NCI-H510A treated with DMSO at 0.1 percent for 48 hours (cell line): ENCODE results near the gene SERPINE1.
"Not testable (repeated sequence)": the region's sequence is repeated elsewhere in the genome, so short reads cannot be mapped to it uniquely, and the experiment has no call there.

Source experiments
- DNase-seq: peaks from one replicate; lab custom pipeline; 2025; lab: John Stamatoyannopoulos, UW

SERPINE1 gene

DNA sequence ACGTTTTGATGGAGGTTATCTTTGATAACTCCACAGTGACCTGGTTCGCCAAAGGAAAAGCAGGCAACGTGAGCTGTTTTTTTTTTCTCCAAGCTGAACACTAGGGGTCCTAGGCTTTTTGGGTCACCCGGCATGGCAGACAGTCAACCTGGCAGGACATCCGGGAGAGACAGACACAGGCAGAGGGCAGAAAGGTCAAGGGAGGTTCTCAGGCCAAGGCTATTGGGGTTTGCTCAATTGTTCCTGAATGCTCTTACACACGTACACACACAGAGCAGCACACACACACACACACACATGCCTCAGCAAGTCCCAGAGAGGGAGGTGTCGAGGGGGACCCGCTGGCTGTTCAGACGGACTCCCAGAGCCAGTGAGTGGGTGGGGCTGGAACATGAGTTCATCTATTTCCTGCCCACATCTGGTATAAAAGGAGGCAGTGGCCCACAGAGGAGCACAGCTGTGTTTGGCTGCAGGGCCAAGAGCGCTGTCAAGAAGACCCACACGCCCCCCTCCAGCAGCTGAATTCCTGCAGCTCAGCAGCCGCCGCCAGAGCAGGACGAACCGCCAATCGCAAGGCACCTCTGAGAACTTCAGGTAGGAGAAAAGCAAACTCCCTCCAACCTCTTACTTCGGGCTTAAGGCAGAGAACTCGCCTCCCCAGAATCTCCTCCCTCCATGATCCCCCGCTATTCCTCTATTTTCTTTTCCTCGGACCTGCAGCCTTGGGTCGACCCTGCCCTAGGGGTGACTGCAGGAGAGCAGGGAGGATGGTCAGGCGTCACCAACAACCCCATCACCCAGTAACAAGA is at the start of gene SERPINE1:
Gene SERPINE1 (plus strand): TSS at position 454 of the 809 bp plus-strand sequence. CDS start 1,290 bp downstream, outside the sequence.
- no peak for DNase-seq

DNA sequence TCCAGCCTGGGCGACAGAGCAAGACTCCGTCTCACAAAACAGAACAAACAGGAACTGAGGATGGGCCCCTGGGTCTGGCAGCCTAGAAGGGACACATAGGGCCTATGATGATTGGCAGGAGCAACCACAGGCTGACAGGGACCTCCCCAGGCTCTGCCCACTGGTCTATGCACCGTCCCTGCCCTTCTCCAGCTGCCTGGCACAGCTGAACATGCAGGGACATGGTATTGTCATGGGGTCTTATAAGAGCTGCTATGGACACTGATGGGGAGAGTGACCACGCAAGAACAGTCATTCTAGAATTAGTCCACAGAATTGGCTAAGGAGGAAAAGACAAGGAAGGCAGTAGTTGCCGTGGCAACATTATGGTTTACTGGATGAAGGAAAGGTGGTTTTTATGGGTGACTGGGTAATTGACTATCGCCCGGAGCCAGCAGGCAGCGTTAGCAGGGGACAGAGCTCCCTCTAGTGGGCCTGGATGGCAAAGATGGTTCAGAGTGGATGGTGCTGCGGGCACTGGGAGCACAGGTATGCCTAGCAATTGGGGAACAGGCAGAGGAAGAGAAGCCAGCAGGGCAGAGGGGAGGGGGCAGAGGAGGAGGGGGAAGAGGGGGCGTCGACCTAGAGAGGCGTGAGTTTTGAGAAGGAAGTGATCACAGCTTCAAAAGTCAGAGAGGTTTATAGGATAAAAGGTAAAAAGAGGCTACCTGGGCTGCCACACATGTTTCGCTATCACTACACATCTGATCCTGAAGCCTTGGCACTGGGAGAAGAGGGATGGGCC is 49.4 kb upstream of the SERPINE1 start:
- DNase-seq, result peak; percentile 47

DNA sequence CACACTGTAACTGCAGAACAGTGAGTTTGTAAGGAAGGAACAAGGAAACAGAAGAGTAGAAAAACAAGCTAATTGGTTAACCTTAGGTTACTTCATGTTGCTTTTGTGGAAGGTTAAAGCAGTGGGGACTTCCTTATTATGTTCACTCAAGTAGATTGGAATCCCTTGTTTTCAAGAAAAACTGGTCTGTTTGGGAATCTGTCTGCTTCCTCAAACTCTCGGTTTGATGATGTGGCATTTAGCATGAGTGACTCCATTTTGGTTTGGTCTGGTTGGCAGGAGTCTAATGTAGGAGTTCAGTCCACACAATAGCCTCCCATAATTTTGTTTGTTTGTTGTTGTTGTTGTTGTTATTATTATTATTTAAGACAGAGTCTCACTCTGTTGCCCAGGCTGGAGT is 45.5 kb upstream of the SERPINE1 start:
- DNase-seq, result no peak

DNA sequence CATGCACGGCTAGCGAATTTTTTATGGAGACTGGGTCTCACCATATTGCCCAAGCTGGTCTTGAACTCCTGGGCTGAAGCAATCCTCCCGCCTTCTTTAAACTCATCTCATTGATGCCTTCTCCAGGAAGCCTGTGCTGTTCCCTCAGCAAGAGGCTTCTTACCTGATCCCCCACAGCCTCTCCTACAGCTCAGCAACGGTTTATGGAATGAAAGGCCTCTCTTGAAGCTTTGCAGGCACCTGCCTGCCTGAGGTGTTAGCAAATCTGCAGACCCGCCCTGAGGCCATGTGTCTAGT is 42.1 kb upstream of the SERPINE1 start:
- DNase-seq, result no peak

DNA sequence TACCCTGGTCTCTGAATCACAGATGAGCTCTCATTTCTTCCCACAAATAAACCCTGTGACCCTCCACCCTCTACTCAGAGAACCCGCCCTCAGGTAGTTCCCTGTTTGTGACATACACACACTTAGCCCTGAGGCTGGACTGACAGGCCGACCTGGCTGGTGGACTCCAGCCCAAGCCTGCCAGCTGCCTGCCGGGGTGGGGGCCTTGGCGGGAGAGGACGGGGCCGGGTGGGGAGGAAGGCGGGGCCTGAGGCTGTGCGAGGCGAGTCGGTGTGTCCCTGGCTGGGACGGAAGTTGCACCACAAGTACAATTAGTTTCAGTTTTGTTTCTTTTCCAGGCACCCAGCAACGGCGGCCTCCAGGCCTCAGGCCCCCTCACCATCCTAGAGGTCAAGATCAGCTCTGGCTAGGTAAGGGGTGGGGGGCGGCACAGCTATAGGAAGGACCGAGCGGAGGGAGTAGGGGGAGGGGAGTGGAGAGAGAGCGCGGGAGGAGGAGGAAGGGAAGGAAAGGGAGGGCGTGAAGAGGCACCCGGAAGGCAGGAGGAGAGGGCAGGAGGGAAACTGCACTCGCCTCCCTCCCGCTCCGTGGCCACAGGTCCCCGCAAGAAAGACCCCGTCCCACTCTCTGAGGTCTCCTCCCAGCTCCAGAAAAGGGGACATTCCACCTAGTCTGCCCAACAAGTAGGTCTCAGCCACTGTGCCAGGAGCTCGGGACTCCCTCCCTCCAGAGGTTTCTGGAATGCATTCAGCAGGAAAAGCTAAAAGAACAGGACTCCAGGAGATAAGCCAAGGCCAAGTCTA is 41.5 kb upstream of the SERPINE1 start, which contains the start of gene TRIM56:
Gene TRIM56 (plus strand): TSS at position 320 of the 803 bp plus-strand sequence. CDS start 1,832 bp downstream, outside the sequence.
- DNase-seq, result peak; percentile 35

DNA sequence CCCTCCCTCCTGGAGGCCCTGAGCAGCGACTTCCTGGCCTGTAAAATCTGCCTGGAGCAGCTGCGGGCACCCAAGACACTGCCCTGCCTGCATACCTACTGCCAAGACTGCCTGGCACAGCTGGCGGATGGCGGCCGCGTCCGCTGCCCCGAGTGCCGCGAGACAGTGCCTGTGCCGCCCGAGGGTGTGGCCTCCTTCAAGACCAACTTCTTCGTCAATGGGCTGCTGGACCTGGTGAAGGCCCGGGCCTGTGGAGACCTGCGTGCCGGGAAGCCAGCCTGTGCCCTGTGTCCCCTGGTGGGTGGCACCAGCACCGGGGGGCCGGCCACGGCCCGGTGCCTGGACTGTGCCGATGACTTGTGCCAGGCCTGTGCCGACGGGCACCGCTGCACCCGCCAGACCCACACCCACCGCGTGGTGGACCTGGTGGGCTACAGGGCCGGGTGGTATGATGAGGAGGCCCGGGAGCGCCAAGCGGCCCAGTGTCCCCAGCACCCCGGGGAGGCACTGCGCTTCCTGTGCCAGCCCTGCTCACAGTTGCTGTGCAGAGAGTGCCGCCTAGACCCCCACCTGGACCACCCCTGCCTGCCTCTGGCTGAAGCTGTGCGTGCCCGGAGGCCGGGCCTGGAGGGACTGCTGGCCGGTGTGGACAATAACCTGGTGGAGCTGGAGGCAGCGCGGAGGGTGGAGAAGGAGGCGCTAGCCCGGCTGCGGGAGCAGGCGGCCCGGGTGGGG is 39.4 kb upstream of the SERPINE1 start:
- no peak for DNase-seq

DNA sequence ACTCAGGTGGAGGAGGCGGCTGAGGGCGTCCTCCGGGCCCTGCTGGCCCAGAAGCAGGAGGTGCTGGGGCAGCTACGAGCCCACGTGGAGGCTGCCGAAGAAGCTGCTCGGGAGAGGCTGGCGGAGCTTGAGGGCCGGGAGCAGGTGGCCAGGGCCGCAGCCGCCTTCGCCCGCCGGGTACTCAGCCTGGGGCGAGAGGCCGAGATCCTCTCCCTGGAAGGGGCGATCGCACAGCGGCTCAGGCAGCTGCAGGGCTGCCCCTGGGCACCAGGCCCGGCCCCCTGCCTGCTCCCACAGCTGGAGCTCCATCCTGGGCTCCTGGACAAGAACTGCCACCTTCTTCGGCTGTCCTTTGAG is 38.9 kb upstream of the SERPINE1 start:
- no peak for DNase-seq

DNA sequence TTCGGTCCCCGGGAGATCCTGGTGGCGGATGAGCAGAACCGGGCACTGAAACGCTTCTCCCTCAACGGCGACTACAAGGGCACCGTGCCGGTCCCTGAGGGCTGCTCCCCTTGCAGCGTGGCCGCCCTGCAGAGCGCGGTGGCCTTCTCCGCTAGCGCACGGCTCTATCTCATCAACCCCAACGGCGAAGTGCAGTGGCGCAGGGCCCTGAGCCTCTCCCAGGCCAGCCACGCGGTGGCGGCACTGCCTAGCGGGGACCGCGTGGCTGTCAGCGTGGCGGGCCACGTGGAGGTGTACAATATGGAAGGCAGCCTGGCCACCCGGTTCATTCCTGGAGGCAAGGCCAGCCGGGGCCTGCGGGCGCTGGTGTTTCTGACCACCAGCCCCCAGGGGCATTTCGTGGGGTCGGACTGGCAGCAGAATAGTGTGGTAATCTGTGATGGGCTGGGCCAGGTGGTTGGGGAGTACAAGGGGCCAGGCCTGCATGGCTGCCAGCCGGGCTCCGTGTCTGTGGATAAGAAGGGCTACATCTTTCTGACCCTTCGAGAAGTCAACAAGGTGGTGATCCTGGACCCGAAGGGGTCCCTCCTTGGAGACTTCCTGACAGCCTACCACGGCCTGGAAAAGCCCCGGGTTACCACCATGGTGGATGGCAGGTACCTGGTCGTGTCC is 37.9 kb upstream of the SERPINE1 start:
- DNase-seq, result no peak

DNA sequence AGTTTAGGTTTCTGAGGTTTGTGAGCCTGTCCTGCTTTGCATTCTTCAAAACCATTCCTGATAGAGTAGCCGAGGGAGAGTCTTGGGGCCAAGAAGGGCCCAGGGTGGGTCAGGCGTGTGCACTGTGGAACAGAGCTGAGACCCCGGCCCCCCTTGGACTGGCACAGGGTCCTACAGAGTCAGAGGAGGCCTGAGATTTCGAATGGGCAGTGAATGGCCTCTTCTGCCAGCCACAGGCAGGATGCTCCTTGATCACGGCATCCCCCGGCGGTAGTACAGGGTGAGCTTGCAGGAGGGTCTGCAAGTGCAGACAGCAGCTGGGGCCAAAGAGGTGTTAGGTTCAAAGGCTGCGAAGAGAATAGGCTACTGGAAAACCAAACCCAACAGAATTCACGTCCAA is 37.0 kb upstream of the SERPINE1 start:
- DNase-seq, result no peak

DNA sequence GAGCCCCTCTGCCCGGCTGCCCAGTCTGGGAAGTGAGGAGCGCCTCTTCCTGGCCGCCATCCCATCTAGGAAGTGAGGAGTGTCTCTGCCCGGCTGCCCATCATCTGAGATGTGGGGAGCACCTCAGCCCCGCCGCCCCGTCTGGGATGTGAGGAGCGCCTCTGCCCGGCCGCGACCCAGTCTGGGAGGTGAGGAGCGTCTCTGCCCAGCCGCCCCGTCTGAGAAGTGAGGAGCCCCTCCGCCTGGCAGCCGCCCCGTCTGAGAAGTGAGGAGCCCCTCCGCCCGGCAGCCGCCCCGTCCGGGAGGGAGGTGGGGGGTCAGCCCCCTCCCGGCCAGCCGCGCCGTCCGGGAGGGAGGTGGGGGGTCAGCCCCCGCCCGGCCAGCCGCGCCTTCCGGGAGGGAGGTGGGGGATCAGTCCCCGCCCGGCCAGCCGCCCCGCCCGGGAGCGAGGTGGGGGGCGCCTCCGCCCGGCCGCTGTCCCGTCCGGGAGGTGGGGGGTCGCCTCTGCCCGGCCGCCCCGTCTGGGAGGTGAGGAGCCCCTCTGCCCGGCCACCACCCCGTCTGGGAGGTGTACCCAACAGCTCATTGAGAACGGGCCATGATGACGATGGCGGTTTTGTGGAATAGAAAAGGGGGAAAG is 34.5 kb upstream of the SERPINE1 start:
- DNase-seq, result not testable (repeated sequence)

DNA sequence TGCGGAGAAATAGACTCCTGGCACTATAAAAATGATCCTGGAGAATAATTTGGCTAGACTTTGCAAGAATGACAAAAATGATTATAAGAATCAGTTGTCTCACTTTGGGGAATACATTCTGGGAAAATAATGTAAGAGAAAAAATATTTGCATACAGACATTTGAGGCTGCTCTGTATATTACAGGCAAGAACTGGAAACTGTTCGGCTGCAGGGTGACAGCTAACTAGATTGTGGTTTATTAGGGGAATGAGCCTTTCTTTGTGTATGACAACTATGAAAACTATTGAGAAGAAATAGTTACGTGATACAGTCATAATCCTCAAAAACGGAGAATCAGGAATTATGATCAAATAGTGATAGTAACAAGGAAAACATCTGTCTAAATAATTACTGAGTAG is 33.0 kb upstream of the SERPINE1 start:
- no peak for DNase-seq

DNA sequence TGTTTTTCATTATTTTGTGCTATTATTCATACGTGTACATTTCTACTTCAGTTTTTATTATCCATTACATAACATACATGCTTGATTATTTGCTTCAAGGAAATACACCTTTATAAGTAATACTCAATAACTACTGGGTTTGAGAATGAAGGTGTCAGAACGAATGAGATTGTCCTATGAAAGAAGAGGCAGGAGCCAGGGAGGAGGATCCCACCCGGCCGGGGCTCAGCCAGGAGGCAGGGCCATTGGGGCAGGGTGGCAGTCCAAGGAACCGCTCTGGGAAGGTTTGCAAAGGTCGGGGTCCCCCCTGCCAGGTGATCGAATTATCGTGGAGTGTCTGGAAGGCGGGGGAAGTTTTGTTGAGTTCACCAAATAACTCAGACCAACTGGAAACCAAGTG is 32.5 kb upstream of the SERPINE1 start:
- no peak for DNase-seq

DNA sequence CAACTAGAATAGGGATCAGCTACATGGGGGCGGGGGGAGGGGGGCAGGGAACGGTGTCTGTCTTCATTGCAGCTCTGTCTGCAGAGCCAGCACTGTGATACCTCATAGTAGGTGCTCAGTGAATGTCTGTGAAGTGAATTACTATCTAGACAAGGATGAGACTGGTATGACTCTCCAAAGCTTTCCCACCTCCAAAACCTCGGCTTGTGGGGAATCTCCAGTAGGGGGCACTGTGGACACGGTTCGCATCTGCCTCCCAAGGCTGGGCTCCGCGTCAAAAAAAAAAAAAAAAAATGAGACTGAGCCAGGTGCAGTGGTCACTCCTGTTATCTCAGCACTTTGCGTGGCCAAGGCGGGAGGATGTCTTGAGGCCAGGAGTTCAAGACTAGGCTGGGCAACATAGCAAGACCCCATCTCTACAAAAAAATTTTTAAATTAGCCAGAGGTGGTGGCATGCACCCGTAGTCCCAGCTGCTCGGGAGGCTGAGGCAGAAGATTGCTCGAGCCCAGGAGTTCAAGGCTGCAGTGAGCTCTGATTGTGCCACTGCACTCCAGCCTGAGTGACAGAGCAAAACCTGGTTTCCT is 32.0 kb upstream of the SERPINE1 start:
- DNase-seq, result peak; percentile 2

DNA sequence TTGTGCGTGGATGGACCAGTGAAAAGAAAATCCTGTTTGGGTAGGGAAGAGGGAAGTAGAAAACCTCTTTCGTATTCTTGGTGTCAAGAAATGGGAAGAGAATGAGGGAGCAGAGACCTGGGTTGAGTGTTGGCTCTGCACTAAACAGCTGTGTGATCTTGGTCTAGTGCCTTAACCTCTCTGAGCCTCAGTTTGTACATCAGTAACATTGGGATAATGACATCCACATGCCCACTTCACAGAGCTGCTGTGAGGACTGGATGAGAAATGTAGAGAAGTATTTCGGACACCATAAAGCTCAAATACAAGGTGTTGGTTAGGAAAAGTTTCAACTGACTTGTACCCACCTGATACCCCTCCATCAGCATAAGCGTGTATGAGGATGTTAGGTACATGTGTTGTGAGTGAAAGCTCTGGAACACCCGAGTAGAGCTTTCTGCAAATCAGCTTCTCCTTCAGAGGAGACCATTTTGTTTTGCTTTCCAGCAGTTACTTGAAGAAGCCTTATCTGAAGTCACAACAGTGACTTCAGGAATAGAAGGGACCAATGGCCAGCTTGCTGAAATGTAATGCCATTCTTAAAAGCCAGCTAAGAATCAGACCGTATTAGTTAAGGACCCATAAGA is 30.5 kb upstream of the SERPINE1 start:
- DNase-seq, result no peak

DNA sequence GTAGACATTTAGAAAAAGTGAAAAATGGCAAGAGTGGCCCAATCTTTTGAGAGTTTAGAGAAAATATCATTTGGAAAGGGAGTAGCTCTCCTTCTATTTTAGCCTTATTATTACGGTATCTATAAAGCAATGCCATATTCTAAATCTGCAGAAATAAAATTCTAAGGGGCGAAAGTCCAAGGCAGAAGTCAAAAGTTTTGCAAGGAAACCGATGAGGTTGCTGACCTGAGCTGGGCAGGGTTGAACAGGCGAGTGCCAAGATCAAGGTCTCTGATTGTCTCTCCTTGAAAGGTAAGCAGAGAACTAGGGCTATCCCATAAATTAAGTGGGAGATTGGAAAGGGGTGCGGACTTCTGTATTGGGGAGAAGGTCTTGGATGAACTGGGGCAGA is 30.0 kb upstream of the SERPINE1 start:
- no peak for DNase-seq

DNA sequence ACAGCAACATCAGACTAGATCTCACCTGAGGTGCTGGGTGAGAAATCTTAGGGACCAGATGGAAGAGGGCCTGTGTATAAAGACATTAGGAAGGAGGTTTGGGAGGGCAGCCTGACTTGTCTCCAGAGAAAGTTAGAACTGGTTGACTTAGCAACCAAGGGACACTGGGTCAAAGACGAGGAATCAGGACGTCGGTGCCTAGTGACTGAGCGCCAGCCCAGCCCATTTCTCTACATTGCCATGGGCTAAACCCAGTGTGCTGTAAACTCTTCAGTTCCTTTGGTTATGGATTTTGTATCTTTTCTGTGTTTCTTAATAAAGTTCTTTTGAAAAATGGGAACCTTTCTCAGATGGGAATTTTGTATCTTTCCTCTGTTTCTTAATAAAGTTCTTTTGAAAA is 29.3 kb upstream of the SERPINE1 start:
- no peak for DNase-seq

DNA sequence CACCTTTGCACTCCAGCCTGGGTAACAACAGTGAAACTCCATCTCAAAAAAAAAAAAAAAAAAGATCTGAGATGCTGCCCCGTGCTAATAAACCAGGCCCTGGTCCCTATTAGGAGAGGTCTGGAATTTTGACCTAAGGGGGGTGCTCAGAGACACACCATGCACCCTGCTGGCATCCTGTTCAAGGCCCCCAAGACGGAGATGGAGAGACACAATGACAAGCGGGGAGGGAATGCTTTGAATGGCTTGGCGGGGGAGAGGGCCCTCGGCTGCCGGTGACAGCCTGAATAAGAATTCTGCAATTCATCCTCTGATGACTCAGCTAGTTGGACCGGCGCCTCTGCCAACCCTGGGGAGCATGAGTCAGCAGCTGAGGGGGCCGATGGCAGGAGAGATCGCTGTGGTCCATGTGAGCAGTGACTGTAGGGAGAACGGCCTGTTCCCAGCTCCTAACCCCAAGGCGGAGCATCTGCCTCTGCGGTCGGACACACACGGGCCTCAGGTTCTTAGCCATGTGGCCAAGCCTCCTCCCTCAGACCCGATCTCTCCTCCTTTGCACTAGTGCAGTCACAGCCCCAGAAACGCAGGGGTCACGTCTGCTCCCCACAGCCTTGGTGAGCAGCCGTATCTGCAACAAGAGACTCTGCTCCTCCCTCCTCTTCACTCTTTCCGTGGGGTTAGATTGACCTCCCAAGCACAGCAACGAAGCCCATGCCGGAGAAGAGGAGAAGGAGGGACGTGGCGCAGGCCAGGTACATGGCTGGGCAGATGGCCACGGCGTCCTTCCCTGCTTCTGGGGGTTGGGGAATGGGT is 26.7 kb upstream of the SERPINE1 start:
- DNase-seq, result no peak

DNA sequence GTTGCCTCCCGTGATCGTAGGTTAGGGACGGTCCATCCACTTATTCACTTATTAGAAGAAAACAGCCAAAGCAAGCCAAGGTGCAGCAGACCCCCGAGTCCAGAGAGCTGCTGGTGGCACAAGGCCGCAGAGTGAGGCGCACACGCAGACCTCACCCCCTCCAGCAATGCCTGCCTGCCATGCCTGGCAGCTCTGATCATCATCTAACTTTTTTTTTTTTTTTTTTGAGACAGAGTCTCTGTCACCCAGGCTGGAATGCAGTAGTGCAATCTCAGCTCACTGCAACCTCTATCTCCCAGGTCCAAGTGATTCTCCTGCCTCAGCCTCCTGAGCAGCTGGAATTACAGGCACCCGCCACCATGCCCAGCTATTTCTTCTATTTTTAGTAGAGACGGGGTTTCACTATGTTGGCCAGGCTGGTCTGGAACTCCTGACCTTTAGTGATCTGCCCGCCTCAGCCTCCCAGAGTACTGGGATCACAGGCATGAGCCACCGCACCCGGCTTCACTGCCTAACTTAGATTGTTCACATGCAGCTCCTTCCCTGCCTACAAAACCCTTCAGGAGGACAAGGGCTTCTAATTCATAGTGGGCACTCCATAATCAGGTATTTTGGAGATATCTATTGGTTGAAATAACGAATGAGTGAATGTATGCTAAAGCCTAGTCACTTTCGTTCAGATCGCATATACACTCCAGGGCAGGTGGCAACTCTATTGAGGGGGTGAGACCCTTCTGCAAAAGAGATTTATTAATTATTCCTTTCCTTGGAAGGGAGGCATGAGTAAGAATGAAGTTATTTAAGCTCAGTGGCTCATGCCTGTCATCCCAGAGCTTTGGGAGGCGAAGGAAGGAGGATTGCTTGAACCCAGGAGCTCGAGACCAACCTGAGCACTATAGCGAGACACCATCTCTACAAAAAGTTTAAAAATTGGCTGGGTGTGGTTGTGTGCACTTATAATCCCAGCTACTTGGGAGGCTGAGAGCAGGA is 25.8 kb upstream of the SERPINE1 start:
- no peak for DNase-seq
